ENCODE data around the gene TP53AIP1. TPM values are rescaled to one million over a fixed set of nuclear protein-coding genes. Genes with fewer than 3 reads are reported as not detected.

TP53AIP1 gene
- total RNA-seq, 1 donor from 2014 or later: not detected

- Histone ChIP-seq H3K27me3 (ENCODE audit: low read depth) (peaks cover 18% of the 10 kb centered on the region), H3K27ac (replicated peaks) (no peak overlapping the region), H3K36me3 (no peaks in the 10 kb centered on the region), H3K4me1 (no peaks in the 10 kb centered on the region), H3K9me3 (replicated peaks) (no peaks in the 10 kb centered on the region), H3K4me3 (no peak overlapping the region)
- no peak for DNase-seq
- intact Hi-C loops (cut with micrococcal nuclease): no loop called here
- no peak for TF ChIP-seq CTCF (IDR thresholded peaks at IDR 0.05; ENCODE audit: borderline replicate concordance)
Measured at GRCh38 chr11:128936606-128937251, 5.9 kb downstream of the TP53AIP1 start.

GRCh38 chr11:128934926-128935325 is 7.7 kb downstream of the TP53AIP1 start:
- H3K4me1 ChIP-seq: no peaks in the 10 kb centered on the region
- intact Hi-C loops (cut with micrococcal nuclease): no loop called here
- TF ChIP-seq CTCF (IDR thresholded peaks at IDR 0.05; ENCODE audit: borderline replicate concordance): no peak
- no peaks in the 10 kb centered on the region for H3K36me3 ChIP-seq
- H3K9me3 ChIP-seq (replicated peaks): no peaks in the 10 kb centered on the region
- no peak overlapping the region for H3K27ac ChIP-seq (replicated peaks)
- H3K4me3 ChIP-seq: no peak overlapping the region
- DNase-seq: no peak
- peaks cover 21% of the 10 kb centered on the region for H3K27me3 ChIP-seq (ENCODE audit: low read depth)

DNA sequence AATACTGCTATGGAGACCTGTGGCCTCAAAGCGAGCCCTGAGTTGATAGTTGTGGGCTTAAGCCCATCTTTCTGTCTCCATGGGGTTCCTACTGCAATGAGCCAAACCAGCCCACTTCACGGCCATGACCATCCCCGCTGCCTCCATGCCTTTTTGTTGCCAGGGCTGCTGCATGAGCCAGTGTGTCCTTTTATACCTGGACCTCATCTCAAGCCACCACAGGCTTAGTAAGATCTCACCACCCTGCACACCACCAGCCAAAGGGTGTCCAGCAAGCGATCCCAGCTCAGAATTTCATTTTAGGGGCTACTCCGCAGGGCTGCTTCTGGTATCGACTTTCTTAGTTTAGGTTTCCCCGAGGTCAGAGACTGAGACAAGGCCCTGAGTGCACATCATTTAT is 8.3 kb downstream of the TP53AIP1 start:
- intact Hi-C loops (cut with micrococcal nuclease): no loop called here
- peaks cover 24% of the 10 kb centered on the region for H3K27me3 ChIP-seq (ENCODE audit: low read depth)
- no peak for DNase-seq
- no peak for TF ChIP-seq CTCF (IDR thresholded peaks at IDR 0.05; ENCODE audit: borderline replicate concordance)
- no peak overlapping the region for H3K4me3 ChIP-seq
- no peaks in the 10 kb centered on the region for H3K36me3 ChIP-seq
- no peak overlapping the region for H3K27ac ChIP-seq (replicated peaks)
- no peaks in the 10 kb centered on the region for H3K4me1 ChIP-seq
- no peaks in the 10 kb centered on the region for H3K9me3 ChIP-seq (replicated peaks)

- H3K27ac ChIP-seq (replicated peaks): no peak overlapping the region
- no peaks in the 10 kb centered on the region for H3K36me3 ChIP-seq
- intact Hi-C loops (cut with micrococcal nuclease): no loop called here
- H3K4me1 ChIP-seq: no peaks in the 10 kb centered on the region
- no peak for DNase-seq
- no peak for TF ChIP-seq CTCF (IDR thresholded peaks at IDR 0.05; ENCODE audit: borderline replicate concordance)
- H3K27me3 ChIP-seq (ENCODE audit: low read depth): peaks cover 24% of the 10 kb centered on the region
- H3K9me3 ChIP-seq (replicated peaks): no peaks in the 10 kb centered on the region
- H3K4me3 ChIP-seq: no peak overlapping the region
Measured at GRCh38 chr11:128933481-128934178, 9.0 kb downstream of the TP53AIP1 start.

DNA sequence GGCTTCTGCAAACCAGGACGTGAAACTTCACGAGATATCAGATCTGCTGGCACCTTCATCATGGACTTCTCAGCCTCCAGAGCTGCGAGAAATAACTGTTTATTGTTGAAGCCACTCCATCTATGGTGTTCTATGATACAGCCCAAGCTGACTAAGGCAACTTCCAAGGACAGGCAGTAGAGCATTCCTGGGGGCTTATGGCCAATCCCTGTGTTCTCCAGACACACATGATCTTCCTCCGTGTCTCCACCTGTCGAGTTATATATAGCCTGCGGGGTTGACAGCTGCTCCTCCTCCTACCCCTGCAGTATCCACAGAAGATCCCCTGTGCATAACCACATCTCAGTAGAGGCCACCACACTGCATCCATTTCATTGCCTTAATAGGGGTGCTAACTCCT is 11.0 kb downstream of the TP53AIP1 start:
- no peaks in the 10 kb centered on the region for H3K4me1 ChIP-seq
- no peak overlapping the region for H3K4me3 ChIP-seq
- no peaks in the 10 kb centered on the region for H3K9me3 ChIP-seq (replicated peaks)
- TF ChIP-seq CTCF (IDR thresholded peaks at IDR 0.05; ENCODE audit: borderline replicate concordance): no peak
- intact Hi-C loops (cut with micrococcal nuclease): no loop called here
- no peaks in the 10 kb centered on the region for H3K36me3 ChIP-seq
- no peak overlapping the region for H3K27ac ChIP-seq (replicated peaks)
- no peak for DNase-seq
- peaks cover 28% of the 10 kb centered on the region for H3K27me3 ChIP-seq (ENCODE audit: low read depth)

Measured in left ventricle myocardium inferior (tissue), 1 donor.